GM10847 (cell line): ENCODE data around the gene SLF2.

Experiments used
- POLR2A ChIP-seq: IDR thresholded peaks from 2 replicates; pipeline ENCODE4 v1.6.1; 2011; ENCODE audit not compliant: insufficient read length; ENCODE audit errors: extremely low read depth

SLF2 gene

DNA sequence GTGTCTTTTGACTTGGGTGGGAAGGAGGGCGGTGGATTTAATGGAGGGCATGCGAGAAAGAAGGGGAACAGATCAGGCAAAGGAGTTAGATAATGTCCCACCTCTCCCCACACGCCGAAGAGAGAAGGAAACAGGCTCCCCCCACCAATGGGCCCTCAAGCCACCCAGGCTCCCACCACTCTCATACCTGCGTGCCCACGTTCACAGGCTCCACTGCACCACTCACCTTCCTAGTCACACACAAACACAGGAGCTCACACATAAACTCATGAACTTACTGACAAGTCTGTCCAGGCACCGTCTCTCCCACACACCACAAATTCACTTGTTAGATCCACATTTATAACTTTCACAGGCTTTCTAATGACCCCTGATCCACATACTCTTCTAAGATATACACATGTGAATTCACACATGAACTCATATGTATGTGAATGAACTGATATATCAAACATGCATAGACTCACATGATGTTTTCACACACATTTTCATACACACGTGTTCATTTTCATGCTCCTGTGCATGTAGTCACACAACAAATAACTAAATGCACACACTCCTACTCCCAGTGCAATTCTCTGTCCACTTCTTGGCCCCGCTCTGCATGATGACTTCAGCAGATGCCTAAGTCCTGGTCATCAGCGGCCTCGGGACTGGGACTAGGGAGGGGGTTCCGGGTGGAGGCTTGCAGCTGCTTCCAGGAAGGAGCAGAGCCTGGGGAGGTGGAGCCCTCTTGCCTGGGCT is 88.3 kb downstream of the SLF2 start:
- TF ChIP-seq POLR2A, result no peak

DNA sequence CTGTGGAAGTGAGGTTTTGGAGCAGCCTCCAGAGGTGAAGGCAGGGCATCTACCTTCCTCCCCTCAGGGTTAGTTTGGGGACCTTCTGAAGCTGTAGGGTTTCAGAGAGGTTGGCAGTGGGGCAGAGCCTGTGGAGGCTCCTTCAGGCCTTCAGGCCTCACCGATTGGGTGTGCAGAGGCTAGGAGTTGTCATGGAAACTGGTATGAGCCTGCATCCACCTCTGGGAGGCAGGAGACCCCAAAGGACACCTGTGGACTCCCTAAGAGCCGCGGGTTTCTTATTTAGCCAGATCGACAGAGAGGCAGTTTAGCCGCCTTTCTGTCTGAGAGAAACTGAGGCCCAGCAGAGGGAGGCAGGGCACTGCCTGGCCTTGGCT is 88.9 kb downstream of the SLF2 start:
- no peak for TF ChIP-seq POLR2A

DNA sequence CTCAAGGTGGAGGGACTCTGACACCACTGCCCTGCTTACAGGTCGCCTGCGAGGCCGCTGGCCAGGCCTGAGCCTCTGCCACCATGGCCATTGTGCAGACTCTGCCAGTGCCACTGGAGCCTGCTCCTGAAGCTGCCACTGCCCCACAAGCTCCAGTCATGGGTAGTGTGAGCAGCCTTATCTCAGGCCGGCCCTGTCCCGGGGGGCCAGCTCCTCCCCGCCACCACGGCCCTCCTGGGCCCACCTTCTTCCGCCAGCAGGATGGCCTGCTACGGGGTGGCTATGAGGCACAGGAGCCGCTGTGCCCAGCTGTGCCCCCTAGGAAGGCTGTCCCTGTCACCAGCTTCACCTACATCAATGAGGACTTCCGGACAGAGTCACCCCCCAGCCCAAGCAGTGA is 89.7 kb downstream of the SLF2 start:
- no peak for TF ChIP-seq POLR2A

DNA sequence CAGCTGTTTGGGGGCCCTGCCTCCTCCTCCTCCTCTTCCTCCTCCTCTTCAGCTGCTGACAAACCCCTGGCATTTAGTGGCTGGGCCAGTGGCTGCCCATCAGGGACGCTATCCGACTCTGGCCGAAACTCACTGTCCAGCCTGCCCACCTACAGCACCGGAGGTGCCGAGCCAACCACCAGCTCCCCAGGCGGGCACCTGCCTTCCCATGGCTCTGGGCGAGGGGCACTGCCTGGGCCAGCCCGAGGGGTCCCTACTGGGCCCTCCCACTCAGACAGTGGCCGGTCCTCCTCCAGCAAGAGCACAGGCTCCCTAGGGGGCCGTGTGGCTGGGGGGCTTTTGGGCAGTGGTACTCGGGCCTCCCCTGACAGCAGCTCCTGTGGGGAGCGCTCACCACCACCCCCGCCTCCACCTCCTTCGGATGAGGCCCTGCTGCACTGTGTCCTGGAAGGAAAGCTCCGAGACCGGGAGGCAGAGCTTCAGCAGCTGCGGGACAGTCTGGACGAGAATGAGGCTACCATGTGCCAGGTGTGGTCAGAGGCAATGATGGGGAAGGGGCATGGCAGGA is 91.0 kb downstream of the SLF2 start:
- TF ChIP-seq POLR2A, result no peak

DNA sequence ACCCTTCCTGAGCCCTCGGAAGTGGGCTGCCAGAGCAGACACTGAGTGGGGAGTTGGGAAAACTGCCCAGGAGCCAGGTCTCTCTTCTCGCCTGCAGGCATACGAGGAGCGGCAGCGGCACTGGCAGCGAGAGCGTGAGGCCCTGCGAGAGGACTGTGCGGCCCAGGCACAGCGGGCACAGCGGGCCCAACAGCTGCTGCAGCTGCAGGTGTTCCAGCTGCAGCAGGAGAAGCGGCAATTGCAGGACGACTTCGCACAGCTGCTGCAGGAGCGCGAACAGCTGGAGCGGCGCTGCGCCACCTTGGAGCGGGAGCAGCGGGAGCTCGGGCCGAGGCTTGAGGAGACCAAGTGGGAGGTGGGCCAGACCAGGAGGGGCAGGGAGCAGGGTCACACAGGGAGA is 92.6 kb downstream of the SLF2 start:
- no peak for TF ChIP-seq POLR2A

DNA sequence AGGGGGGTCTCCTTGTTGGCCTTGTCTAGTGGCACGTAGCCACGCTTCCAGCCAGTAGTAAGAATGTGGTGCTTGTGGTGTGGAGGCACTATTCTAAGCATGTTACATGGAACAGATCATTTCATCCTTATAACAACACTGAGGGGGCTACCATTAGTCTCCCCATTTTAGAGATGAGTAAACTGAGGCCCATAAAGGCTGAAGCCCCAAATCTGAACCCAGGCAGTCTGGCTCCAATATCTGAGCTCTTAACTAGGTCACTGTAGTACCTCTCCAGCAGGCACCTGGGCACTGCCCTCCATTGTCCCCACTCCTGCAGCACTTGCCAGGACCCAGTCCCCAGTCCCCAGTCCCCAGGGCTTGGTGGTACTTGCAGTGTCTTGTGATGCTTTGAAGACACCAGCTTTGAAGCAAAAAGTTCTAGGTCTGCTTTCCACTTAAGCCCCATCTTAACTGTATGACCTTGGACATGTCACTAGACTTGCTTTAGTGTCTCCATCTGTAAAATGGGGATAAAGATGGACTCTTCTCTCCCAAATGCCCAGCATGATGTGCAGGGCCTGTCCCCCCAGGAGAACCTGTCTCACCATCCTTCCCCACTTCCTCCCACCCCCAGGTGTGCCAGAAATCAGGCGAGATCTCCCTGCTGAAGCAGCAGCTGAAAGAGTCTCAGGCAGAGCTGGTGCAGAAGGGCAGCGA is 93.3 kb downstream of the SLF2 start:
- TF ChIP-seq POLR2A, result no peak

DNA sequence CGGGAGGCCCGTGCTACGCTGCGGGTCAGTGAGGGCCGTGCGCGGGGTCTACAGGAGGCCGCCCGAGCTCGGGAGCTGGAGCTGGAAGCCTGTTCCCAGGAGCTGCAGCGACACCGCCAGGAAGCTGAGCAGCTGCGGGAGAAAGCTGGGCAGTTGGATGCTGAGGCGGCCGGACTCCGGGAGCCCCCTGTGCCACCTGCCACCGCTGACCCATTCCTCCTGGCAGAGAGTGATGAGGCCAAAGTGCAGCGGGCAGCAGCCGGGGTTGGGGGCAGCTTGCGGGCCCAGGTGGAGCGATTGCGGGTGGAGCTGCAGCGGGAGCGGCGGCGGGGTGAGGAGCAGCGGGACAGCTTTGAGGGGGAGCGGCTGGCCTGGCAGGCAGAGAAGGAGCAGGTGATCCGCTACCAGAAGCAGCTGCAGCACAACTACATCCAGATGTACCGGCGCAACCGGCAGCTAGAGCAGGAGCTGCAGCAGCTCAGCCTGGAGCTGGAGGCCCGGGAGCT is 93.9 kb downstream of the SLF2 start:
- no peak for TF ChIP-seq POLR2A

DNA sequence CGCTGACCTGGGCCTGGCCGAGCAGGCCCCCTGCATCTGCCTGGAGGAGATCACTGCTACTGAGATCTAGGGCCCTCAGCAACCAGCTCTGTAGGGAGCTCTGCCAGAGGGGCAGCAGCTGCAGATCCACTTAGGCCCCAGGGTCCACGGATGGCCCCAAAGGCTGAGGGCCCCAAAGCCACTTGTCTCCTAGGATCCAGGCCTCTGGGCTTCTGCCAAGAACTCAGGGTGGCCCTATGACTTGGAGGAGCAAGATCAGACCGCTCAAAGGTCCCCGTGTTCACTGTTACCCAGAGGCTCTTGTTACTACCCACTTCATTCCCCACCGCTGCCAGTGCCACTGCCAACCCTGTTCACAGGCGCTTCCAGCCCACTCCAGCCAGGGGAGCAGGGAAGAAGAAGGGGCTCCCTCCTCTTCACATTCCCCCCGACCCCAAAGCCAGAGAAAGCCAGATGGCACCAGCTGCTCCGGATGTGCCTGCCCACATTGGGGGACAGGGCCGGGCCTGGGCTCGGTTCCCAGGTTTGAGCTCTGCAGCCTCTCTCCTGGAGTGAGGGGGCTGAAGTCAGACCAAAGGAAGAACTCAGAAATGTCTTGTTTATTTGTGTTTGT is 94.4 kb downstream of the SLF2 start:
- TF ChIP-seq POLR2A, result no peak

DNA sequence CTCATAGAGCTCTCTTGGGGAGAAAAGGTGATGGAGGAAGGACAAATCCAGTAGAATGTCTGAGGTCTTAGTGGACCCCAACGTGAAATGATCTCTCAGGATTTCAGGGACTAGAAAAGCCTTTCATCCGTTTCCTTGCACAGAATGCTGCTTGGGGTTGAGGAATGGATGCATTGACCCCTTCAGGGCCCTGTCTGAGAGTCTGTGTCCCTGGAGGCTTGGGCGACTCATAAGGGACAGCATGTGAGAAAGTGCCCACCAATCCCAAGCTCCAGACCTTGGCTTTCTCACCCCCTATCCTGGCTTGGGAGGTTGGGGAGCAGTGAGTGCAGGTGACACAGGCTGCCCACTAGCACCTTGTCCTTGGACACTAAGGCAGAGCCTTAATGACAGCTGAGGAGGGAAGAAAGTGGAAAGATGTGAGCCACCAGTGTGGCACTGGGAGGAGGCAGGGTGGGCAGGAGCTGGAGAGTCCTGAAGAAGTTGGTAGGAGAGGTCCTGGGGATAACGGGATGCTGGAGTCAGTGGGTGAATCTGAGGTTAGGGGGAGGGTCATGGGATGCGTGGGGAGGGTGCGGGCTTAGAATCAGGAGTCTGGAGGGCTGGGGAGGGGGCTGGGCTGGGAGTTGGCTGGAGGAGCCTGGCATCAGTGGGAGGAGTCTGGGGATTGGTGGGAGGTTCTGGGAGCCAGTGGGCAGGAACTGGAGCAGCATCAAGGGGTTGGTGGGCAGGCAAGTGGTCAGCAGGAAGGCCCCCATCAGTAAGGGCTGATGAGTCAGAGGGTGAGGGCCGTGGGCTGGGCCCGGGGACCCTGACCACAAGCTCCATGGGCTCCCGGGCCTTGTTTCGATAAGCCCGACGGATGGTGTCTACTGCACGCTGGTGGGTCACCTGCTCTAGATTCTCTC is 95.4 kb downstream of the SLF2 start:
- TF ChIP-seq POLR2A, result no peak

DNA sequence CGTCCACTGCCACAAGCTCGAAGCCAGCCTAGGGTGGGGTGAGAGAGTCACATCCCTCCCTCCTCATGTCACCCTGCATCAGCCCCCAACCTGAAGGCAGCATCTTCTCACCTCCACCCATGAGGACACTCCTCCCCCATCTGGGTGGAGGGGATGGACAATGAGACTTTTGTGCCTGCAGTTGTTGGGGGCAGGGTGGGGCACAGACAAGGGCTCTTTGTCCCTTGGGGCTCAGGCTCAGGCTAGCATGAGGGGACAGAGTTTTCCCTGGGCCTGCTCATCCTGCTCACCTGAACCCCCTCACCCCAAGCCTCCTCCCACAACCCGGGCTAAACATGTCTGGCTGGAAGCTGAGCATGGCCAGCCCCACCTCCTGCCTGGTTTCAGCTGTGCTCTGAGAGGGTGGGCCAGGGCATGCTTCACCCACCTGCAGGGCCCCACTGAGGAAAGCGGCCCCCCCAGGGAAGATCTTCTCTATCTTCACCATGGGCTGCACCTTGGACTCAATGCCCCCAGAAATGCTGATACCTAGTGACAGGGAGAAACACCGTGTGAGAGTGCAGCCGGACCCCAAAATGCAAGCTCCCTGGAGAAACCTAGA is 96.2 kb downstream of the SLF2 start:
- TF ChIP-seq POLR2A, result no peak

DNA sequence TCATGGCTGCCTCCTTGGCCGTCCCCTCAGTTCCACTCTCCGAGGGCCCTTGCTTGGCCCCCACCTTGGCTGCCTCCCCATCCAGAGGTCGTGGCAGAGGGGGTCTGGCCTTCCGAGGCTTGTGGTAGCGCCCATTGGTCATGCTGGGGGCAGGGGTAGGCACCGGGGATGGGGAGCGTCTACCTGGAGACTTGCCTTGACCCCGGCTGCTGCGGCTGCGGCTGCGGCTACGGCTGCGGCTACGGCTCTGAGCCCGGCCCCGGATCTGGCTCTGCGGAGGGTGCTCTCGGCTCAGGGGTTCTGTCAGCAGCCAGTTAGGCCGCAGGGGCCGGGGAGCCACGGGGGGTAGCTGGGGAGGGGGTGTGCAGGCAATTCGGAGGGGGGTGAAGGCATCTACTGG is 97.6 kb downstream of the SLF2 start:
- no peak for TF ChIP-seq POLR2A

DNA sequence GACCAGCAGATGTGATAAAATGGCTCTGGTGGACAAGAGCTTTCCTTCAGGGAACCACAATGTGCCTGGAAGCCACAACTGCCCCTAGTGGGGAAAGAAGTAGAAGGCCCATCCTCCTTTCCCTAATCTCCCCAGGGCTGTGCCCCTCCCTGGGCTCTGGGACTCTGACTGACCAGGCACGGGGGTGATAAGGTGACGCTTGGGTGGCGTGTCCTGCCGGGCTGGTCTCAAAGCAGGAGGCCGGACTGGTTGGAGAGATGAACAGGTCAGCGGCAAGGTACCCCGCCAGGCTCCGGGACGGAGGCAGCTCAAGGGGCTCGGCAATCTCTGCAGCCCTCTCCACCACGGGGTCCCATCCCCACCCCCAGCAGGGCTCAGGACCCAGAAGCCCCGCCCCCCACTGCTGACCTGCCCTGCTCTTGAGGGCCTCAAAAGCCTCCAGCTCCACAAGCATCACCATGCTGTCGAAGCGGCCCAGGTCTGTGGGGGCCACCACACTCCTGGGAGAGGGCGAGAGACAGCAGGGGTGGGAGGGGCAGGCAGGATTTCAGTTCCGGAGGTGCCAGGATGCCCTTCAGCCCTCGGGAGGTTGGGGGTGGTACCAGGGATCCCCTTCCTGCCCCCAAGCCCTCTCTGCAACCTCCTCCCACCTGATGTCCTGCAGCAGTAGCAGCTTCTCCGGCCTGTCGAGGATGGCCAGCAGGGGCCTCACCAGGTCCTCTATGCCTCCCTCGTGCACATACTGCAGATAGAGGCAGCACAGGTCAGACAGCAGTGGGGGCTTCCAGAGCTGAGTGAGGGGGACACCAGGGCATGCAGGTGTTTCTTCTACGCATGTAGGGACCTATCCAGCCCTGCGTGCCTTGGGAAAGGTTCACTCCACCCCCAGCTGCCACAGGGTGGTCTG is 99.0 kb downstream of the SLF2 start:
- no peak for TF ChIP-seq POLR2A

DNA sequence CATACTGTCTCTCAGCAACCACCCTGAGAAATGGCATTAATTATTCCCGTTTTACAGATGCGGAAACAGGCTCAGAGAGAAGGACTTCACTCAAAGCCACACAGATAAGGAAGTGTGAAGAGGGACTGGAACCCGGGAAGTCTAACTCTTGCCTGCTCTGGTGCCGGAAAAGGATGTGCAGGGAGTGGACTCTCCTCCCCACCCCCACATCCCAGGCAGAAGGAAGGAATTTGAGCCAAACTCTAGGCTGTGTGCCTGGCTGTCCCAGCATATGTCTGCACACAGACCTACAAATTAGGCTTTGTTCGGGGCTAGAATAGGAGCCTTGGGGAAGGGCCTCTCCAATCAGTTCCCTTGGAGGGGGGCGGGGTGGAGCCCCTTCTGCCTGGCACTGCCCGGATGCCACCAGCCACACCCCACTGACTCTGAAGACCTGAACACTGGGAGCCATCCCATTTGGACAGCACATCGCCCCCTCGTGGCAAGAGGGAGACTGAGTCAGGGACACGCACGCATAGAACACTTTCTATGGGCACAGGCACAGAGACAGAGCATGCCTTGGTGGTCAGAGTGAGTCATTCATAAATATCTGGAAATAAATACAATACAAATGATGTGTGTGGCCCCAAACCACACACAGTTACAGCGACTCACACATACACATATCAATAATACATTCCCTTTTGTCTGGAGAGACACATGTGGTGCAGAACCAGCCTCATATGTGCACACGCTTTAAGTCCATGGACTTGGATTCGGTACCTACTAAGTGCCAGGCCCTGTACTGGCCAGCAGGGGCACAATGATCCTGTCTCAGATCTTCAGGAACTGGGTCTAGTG is 100.0 kb downstream of the SLF2 start:
- TF ChIP-seq POLR2A, result no peak
